ENCODE measurements around the gene VPS8.

- TF ChIP-seq FOXM1 (IDR thresholded peaks at IDR 0.05; ENCODE audit: borderline replicate concordance) = no peak
- TF ChIP-seq ARNT (IDR thresholded peaks at IDR 0.05) = no peak
- TF ChIP-seq SP1 (IDR thresholded peaks at IDR 0.05) = no peak
- TF ChIP-seq L3MBTL2 (conservative IDR thresholded peaks at IDR 0.05) = no peak
- TF ChIP-seq SUZ12 (IDR thresholded peaks at IDR 0.05) = no peak
- no peak for TF ChIP-seq CTBP1 (IDR thresholded peaks at IDR 0.05; ENCODE audit: borderline replicate concordance)
- no peak for TF ChIP-seq TARDBP (IDR thresholded peaks at IDR 0.05)
- no peak for TF ChIP-seq BHLHE40 (IDR thresholded peaks at IDR 0.05; ENCODE audit: borderline replicate concordance)
- TF ChIP-seq FOXK2 (IDR thresholded peaks at IDR 0.05) = no peak
These were observed 44.6 kb upstream of the VPS8 start for GRCh38 chr3:184767377-184767776.

All from HEK293T (cell line).